ENCODE measurements around the gene LIN37.

LIN37 gene

GRCh38 chr19:35801828-35802227, 53.5 kb downstream of the LIN37 start:
- H3K36me3 ChIP-seq (ENCODE audit: control insufficient read depth in 1 of 2, insufficient read depth in 2 of 2, low read length in 2 of 2) = no peaks in the 10 kb centered on the region
- no peak overlapping the region for H3K4me2 ChIP-seq (ENCODE audit: low read length)
- H3K79me1 ChIP-seq (ENCODE audit: low read length) = no peaks in the 10 kb centered on the region
- H3K23ac ChIP-seq (ENCODE audit: low read length) = no peak overlapping the region
- H2BK12ac ChIP-seq (ENCODE audit: low read length) = no peak overlapping the region
- no peak for DNase-seq
- no peak overlapping the region for H3K4me3 ChIP-seq (ENCODE audit: low read depth, low read length)
- H2AK5ac ChIP-seq (ENCODE audit: low read length) = no peak overlapping the region
- H3K9ac ChIP-seq (ENCODE audit: low read length) = no peak overlapping the region
- H3K18ac ChIP-seq (ENCODE audit: low read length) = no peak overlapping the region
- H4K12ac ChIP-seq (ENCODE audit: low read depth, low read length) = no peak overlapping the region
- no peak overlapping the region for H4K91ac ChIP-seq (ENCODE audit: low read depth, low read length)
- H3K79me2 ChIP-seq (ENCODE audit: control insufficient read depth, insufficient read depth, low read length, poor library complexity) = no peaks in the 10 kb centered on the region
- H3K4ac ChIP-seq (ENCODE audit: low read depth, low read length) = no peak overlapping the region
- no peak overlapping the region for H3K14ac ChIP-seq (ENCODE audit: low read length)
- no peak overlapping the region for H4K8ac ChIP-seq (ENCODE audit: low read depth, low read length)
- H3K9me3 ChIP-seq (ENCODE audit: insufficient read depth, low read depth, low read length) = peaks cover 4% of the 10 kb centered on the region
- peaks cover 6% of the 10 kb centered on the region for H3K27me3 ChIP-seq (ENCODE audit: insufficient read depth, low read length)
- no CpG with 5 or more reads among the region's 3 CpGs for WGBS (ENCODE audit: extremely low coverage, insufficient coverage, insufficient read length)
- no peak overlapping the region for H2BK120ac ChIP-seq (ENCODE audit: insufficient read depth, low read length, poor library complexity)
- H3K4me1 ChIP-seq (ENCODE audit: control insufficient read depth in 1 of 2, insufficient read depth in 2 of 2, low read length in 2 of 2) = peaks cover 0 to 3% of the 10 kb centered on the region in 2 experiments
- no peak overlapping the region for H2BK5ac ChIP-seq (ENCODE audit: low read depth, low read length, poor library complexity)
- no peak overlapping the region for H3K27ac ChIP-seq (ENCODE audit: low read depth, low read length)
- H2AFZ ChIP-seq (ENCODE audit: insufficient read depth, low read length, poor library complexity) = no peak overlapping the region
